NOMO-1 (cell line): ENCODE results near the gene TAAR9.

Experiments
- DNase-seq, 2 experiments: peaks; one replicate each; lab custom pipeline; 2025; ENCODE audit not compliant: unreplicated experiment in 2 of 2; lab: John Stamatoyannopoulos, UW

TAAR9 gene

DNA sequence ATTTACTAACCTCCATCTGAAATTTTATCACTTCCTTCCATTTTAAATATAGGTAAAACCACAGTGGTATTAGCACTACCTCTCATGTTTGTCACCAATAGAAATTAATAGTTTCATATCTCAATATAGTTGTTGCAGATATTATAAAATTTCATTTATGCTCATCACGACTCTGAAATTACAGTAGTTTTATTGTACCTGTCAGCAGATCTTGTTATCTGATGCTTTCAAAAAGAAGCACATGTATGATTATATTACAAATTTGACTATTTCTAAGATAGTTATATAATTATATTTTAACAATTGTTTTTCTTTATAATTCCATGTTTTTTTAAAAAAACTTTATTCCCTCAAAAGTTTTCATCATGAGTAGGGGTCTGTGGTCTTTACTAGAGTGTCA is 46.6 kb downstream of the TAAR9 start:
- DNase-seq: no peak

DNA sequence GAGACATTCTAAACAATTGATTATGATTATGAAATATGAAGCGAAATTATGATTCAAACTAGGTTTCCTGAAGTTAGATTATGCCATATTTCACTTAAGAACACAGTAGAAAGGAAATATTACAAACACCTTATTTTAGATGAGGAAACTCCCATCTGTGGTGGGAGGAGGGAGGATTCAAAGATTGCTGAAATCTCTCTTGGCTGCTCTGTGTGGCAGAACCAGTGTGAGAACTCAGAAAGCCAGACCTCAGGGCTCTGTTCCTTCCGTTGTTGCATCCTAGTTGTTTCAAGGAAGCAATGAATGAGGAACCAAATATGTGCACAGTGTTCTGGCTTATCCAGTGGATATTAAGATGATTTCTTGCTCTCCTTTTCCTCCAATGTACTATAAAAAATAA is 49.3 kb downstream of the TAAR9 start:
- peak; percentile 8 to 45 for DNase-seq
